ENCODE data around the gene CAMTA1. TPM values are rescaled to one million over a fixed set of nuclear protein-coding genes. Genes with fewer than 3 reads are reported as not detected.

CAMTA1 gene
- total and polyA plus RNA-seq, 4 donors, result 18.0 to 93.5 (median 35.8) TPM

DNA sequence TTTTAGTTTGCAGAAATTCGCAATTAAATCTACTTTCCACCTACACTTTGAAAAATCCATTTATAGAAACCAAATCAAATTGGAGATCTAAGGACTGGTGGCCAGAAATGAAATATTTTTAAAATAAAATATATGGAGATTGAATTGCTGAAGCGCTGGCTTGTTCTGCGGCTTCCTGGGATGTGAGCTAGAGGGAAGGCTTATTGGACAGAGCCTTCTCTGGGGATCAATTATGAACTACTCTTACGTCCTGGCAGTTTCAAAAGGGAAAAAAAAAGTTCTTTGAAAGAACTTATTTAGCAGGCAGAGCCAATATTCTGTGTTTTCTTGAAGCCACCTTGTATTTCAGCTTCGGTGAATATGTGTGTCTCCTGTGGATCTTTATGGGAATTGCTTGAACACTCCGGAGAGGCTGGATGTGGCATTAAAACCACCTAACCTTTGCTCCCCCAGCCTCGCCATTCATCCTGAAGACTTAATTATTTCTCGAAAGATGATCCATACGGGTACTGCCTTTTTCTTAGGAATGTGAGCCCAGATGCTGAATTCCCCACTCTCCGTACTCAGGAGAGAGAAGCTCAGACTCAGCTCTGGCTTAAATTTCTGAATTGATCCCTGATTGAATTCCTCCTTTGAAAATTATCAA is 506.9 kb downstream of the CAMTA1 start:
- H3K27ac ChIP-seq (ENCODE audit: low read depth in 1 of 2, low read length in 2 of 2), result no peak overlapping the region
- no peaks in the 10 kb centered on the region for H3K9me3 ChIP-seq (ENCODE audit: control insufficient read depth in 4 of 4, low read length in 3 of 4)
- WGBS, result 82% methylated on average over 10 of the region's 10 CpGs
- DNase-seq (ENCODE audit: low spot score), result no peak
- H3K9ac ChIP-seq (ENCODE audit: low read depth in 1 of 2, low read length in 2 of 2), result no peak overlapping the region
- H3K36me3 ChIP-seq (ENCODE audit: control insufficient read depth in 4 of 4, insufficient read depth in 3 of 4, low read depth in 1 of 4, low read length in 3 of 4), result no peaks in the 10 kb centered on the region
- no peak overlapping the region for H3K4me3 ChIP-seq (ENCODE audit: low read depth in 1 of 3, low read length in 3 of 3)
- no peak for TF ChIP-seq RAD21 (IDR thresholded peaks at IDR 0.05)
- TF ChIP-seq, protein P1, sequence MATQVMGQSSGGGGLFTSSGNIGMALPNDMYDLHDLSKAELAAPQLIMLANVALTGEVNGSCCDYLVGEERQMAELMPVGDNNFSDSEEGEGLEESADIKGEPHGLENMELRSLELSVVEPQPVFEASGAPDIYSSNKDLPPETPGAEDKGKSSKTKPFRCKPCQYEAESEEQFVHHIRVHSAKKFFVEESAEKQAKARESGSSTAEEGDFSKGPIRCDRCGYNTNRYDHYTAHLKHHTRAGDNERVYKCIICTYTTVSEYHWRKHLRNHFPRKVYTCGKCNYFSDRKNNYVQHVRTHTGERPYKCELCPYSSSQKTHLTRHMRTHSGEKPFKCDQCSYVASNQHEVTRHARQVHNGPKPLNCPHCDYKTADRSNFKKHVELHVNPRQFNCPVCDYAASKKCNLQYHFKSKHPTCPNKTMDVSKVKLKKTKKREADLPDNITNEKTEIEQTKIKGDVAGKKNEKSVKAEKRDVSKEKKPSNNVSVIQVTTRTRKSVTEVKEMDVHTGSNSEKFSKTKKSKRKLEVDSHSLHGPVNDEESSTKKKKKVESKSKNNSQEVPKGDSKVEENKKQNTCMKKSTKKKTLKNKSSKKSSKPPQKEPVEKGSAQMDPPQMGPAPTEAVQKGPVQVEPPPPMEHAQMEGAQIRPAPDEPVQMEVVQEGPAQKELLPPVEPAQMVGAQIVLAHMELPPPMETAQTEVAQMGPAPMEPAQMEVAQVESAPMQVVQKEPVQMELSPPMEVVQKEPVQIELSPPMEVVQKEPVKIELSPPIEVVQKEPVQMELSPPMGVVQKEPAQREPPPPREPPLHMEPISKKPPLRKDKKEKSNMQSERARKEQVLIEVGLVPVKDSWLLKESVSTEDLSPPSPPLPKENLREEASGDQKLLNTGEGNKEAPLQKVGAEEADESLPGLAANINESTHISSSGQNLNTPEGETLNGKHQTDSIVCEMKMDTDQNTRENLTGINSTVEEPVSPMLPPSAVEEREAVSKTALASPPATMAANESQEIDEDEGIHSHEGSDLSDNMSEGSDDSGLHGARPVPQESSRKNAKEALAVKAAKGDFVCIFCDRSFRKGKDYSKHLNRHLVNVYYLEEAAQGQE (IDR thresholded peaks at IDR 0.05), result no peak
- TF ChIP-seq GABPA (IDR thresholded peaks at IDR 0.05 in 1 of 2, conservative IDR thresholded peaks at IDR 0.05 in 1 of 2), result no peak
- no peak for TF ChIP-seq EGR1 (IDR thresholded peaks at IDR 0.05; ENCODE audit: low read depth in 2 of 2)
- no peak for TF ChIP-seq NR2F2 (IDR thresholded peaks at IDR 0.05)
- TF ChIP-seq HNF4A (conservative IDR thresholded peaks at IDR 0.05), result no peak
- TF ChIP-seq, protein P2, sequence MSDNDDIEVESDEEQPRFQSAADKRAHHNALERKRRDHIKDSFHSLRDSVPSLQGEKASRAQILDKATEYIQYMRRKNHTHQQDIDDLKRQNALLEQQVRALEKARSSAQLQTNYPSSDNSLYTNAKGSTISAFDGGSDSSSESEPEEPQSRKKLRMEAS (IDR thresholded peaks at IDR 0.05), result no peak
- no peak for TF ChIP-seq RXRA (IDR thresholded peaks at IDR 0.05)
- no peak for TF ChIP-seq JUND (IDR thresholded peaks at IDR 0.05)
- TF ChIP-seq TAF1 (conservative IDR thresholded peaks at IDR 0.05), result no peak
- TF ChIP-seq, protein P3, sequence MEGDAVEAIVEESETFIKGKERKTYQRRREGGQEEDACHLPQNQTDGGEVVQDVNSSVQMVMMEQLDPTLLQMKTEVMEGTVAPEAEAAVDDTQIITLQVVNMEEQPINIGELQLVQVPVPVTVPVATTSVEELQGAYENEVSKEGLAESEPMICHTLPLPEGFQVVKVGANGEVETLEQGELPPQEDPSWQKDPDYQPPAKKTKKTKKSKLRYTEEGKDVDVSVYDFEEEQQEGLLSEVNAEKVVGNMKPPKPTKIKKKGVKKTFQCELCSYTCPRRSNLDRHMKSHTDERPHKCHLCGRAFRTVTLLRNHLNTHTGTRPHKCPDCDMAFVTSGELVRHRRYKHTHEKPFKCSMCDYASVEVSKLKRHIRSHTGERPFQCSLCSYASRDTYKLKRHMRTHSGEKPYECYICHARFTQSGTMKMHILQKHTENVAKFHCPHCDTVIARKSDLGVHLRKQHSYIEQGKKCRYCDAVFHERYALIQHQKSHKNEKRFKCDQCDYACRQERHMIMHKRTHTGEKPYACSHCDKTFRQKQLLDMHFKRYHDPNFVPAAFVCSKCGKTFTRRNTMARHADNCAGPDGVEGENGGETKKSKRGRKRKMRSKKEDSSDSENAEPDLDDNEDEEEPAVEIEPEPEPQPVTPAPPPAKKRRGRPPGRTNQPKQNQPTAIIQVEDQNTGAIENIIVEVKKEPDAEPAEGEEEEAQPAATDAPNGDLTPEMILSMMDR (IDR thresholded peaks at IDR 0.05; ENCODE audit: low read depth, low read length, missing input control), result no peak
- TF ChIP-seq, protein P4, sequence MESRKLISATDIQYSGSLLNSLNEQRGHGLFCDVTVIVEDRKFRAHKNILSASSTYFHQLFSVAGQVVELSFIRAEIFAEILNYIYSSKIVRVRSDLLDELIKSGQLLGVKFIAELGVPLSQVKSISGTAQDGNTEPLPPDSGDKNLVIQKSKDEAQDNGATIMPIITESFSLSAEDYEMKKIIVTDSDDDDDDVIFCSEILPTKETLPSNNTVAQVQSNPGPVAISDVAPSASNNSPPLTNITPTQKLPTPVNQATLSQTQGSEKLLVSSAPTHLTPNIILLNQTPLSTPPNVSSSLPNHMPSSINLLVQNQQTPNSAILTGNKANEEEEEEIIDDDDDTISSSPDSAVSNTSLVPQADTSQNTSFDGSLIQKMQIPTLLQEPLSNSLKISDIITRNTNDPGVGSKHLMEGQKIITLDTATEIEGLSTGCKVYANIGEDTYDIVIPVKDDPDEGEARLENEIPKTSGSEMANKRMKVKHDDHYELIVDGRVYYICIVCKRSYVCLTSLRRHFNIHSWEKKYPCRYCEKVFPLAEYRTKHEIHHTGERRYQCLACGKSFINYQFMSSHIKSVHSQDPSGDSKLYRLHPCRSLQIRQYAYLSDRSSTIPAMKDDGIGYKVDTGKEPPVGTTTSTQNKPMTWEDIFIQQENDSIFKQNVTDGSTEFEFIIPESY (IDR thresholded peaks at IDR 0.05), result no peak
- TF ChIP-seq YY1 (IDR thresholded peaks at IDR 0.05), result no peak
- TF ChIP-seq, protein P5, sequence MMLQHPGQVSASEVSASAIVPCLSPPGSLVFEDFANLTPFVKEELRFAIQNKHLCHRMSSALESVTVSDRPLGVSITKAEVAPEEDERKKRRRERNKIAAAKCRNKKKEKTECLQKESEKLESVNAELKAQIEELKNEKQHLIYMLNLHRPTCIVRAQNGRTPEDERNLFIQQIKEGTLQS (IDR thresholded peaks at IDR 0.05), result no peak
- TF ChIP-seq FOXA1 (IDR thresholded peaks at IDR 0.05), result no peak
- TF ChIP-seq FOXA2 (IDR thresholded peaks at IDR 0.05), result no peak
- no peak for TF ChIP-seq HNF4G (IDR thresholded peaks at IDR 0.05)
- TF ChIP-seq SP1 (IDR thresholded peaks at IDR 0.05), result no peak
- H3K4me1 ChIP-seq (ENCODE audit: control insufficient read depth in 4 of 4, insufficient read depth in 4 of 4, low read length in 3 of 4), result no peaks in the 10 kb centered on the region
- H3K27me3 ChIP-seq (ENCODE audit: control insufficient read depth in 4 of 4, insufficient read depth in 4 of 4, low read length in 3 of 4), result no peaks in the 10 kb centered on the region

Data from liver (tissue), 9 donors.